Ishikawa (cell line): Measurements from ENCODE around the gene C11orf68.
A peak's percentile ranks its signal among the peaks of the same experiment; 100 is the strongest.

ENCODE experiments used
- CEBPB ChIP-seq: IDR thresholded peaks from 2 replicates; pipeline ENCODE4 v1.6.1; 2012
- CREB1 ChIP-seq: IDR thresholded peaks from 2 replicates; pipeline ENCODE4 v1.6.1; 2012; ENCODE audit warnings: low read depth
- EGR1 ChIP-seq: IDR thresholded peaks from 2 replicates; pipeline ENCODE4 v1.6.1; 2012
- EP300 ChIP-seq: IDR thresholded peaks from 2 replicates; pipeline ENCODE4 v1.6.1; 2012; ENCODE audit warnings: borderline replicate concordance
- FOXM1 ChIP-seq: IDR thresholded peaks from 2 replicates; pipeline ENCODE4 v1.6.1; 2012; ENCODE audit warnings: low read depth, borderline replicate concordance
- MAX ChIP-seq: IDR thresholded peaks from 2 replicates; pipeline ENCODE4 v1.6.1; 2012
- NFIC ChIP-seq: IDR thresholded peaks from 2 replicates; pipeline ENCODE4 v1.6.1; 2012
- RAD21 ChIP-seq: IDR thresholded peaks from 2 replicates; pipeline ENCODE4 v1.6.1; 2012; ENCODE audit warnings: low read depth
- REST ChIP-seq: IDR thresholded peaks from 2 replicates; pipeline ENCODE4 v1.6.1; 2012; ENCODE audit warnings: low read depth, mild to moderate bottlenecking
- TAF1 ChIP-seq: IDR thresholded peaks from 2 replicates; pipeline ENCODE4 v1.6.1; 2012; ENCODE audit warnings: low read depth, mild to moderate bottlenecking
- TCF12 ChIP-seq: IDR thresholded peaks from 2 replicates; pipeline ENCODE4 v1.6.1; 2012; ENCODE audit warnings: low read depth
- TEAD4 ChIP-seq: IDR thresholded peaks from 2 replicates; pipeline ENCODE4 v1.6.1; 2012
- USF1 ChIP-seq: IDR thresholded peaks from 2 replicates; pipeline ENCODE4 v1.6.1; 2012
- YY1 ChIP-seq: IDR thresholded peaks from 2 replicates; pipeline ENCODE4 v1.6.1; 2012; ENCODE audit warnings: low read depth
- ZBTB7A ChIP-seq: IDR thresholded peaks from 2 replicates; pipeline ENCODE4 v1.6.1; 2012; ENCODE audit warnings: low read depth

C11orf68 gene

GRCh38 chr11:65934014-65934413, 15.2 kb upstream of the C11orf68 start:
- TF ChIP-seq CREB1 (no peak), CEBPB (no peak), YY1 (no peak), NFIC (no peak), EGR1 (no peak), TEAD4 (no peak), REST (no peak), TAF1 (no peak), MAX (no peak), USF1 (no peak)

GRCh38 chr11:65932558-65932919, 13.7 kb upstream of the C11orf68 start:
- TF ChIP-seq USF1 (peak; percentile 85), TAF1 (no peak)

GRCh38 chr11:65931773-65932557, 13.1 kb upstream of the C11orf68 start:
- TF ChIP-seq TEAD4: no peak
- TF ChIP-seq CREB1: no peak
- no peak for TF ChIP-seq EP300
- TF ChIP-seq USF1: no peak
- TF ChIP-seq YY1: no peak
- no peak for TF ChIP-seq RAD21
- no peak for TF ChIP-seq ZBTB7A
- TF ChIP-seq MAX: no peak
- no peak for TF ChIP-seq TAF1
- no peak for TF ChIP-seq REST
- TF ChIP-seq CEBPB: no peak

GRCh38 chr11:65928667-65929066, 9.8 kb upstream of the C11orf68 start:
- TF ChIP-seq MAX: no peak
- no peak for TF ChIP-seq TEAD4
- no peak for TF ChIP-seq YY1
- TF ChIP-seq TAF1: no peak
- TF ChIP-seq REST: no peak
- no peak for TF ChIP-seq USF1
- no peak for TF ChIP-seq EP300
- no peak for TF ChIP-seq CREB1
- no peak for TF ChIP-seq EGR1
- no peak for TF ChIP-seq CEBPB
- no peak for TF ChIP-seq RAD21
- TF ChIP-seq FOXM1: no peak
- TF ChIP-seq NFIC: no peak
- no peak for TF ChIP-seq ZBTB7A
- TF ChIP-seq TCF12: no peak
